Gastrocnemius medialis (tissue), 4 donors: ENCODE results near the gene VPS39.

Source experiments
- CTCF ChIP-seq, 5 experiments: fragments of 450-650 bp in 3 of 5; fragments of 200-600 bp in 2 of 5; sonication (generic) in 2 of 5; IDR thresholded peaks in 4 of 5; conservative IDR thresholded peaks in 1 of 5; 1 replicate in 4 of 5; 2 replicates in 1 of 5; pipeline ENCODE4 v1.5.1; 2016 to 2019; ENCODE audit warnings: antibody characterized with exemption in 5 of 5, mild to moderate bottlenecking in 3 of 5, moderate library complexity in 3 of 5
- POLR2A ChIP-seq, 2 donors: fragments of 450-650 bp; IDR thresholded peaks; one replicate each; pipeline ENCODE4 v1.6.1; 2017; ENCODE audit warnings: antibody characterized with exemption in 2 of 2, mild to moderate bottlenecking in 2 of 2, moderate library complexity in 2 of 2

- TF ChIP-seq POLR2A (IDR thresholded peaks at IDR 0.05) (no peak), CTCF (IDR thresholded peaks at IDR 0.05 in 4 of 5, conservative IDR thresholded peaks at IDR 0.05 in 1 of 5) (no peak)
Measured at GRCh38 chr15:42163291-42163690, 44.8 kb downstream of the VPS39 start.
